Measurements from ENCODE around the gene TRAPPC2L. TPM values are rescaled to one million over a fixed set of nuclear protein-coding genes. Genes with fewer than 3 reads are reported as not detected.

Gene TRAPPC2L
- total RNA-seq, 1 experiment from 2014 or later = 79.1 TPM

- Mint-ChIP-seq H3K27ac (ENCODE audit: unreplicated experiment) (no peak overlapping the region), H3K9me3 (ENCODE audit: low read depth, unreplicated experiment) (no peaks in the 10 kb centered on the region), H3K4me3 (ENCODE audit: low read depth, unreplicated experiment) (no peak overlapping the region), H3K36me3 (ENCODE audit: insufficient read depth, unreplicated experiment) (no peaks in the 10 kb centered on the region), H3K27me3 (ENCODE audit: unreplicated experiment) (peaks cover 99% of the 10 kb centered on the region), H3K4me1 (ENCODE audit: low read depth, unreplicated experiment) (peaks cover 6% of the 10 kb centered on the region)
- no peak for TF ChIP-seq CTCF (IDR thresholded peaks at IDR 0.05; ENCODE audit: unreplicated experiment)
- no peak for DNase-seq
- no TSS peak for BruUV-seq (replicated peaks)
- CTCF ChIA-PET = no interaction called here
- intact Hi-C loops (cut with micrococcal nuclease; ENCODE audit: unreplicated experiment) = no loop called here
Observed at GRCh38 chr16:88874938-88875599, 18.1 kb downstream of the TRAPPC2L start.

- intact Hi-C loops (cut with micrococcal nuclease; ENCODE audit: unreplicated experiment) = no loop called here
- TF ChIP-seq CTCF (IDR thresholded peaks at IDR 0.05; ENCODE audit: unreplicated experiment) = no peak
- CTCF ChIA-PET = no interaction called here
- H3K4me3 Mint-ChIP-seq (ENCODE audit: low read depth, unreplicated experiment) = no peak overlapping the region
- DNase-seq = no peak
- H3K27me3 Mint-ChIP-seq (ENCODE audit: unreplicated experiment) = peaks cover 99% of the 10 kb centered on the region
- BruUV-seq (replicated peaks) = no TSS peak
- no peak overlapping the region for H3K27ac Mint-ChIP-seq (ENCODE audit: unreplicated experiment)
- peaks cover 11% of the 10 kb centered on the region for H3K4me1 Mint-ChIP-seq (ENCODE audit: low read depth, unreplicated experiment)
- no peaks in the 10 kb centered on the region for H3K36me3 Mint-ChIP-seq (ENCODE audit: insufficient read depth, unreplicated experiment)
- H3K9me3 Mint-ChIP-seq (ENCODE audit: low read depth, unreplicated experiment) = no peaks in the 10 kb centered on the region
Observed at GRCh38 chr16:88875703-88876234, 18.8 kb downstream of the TRAPPC2L start.

DNA sequence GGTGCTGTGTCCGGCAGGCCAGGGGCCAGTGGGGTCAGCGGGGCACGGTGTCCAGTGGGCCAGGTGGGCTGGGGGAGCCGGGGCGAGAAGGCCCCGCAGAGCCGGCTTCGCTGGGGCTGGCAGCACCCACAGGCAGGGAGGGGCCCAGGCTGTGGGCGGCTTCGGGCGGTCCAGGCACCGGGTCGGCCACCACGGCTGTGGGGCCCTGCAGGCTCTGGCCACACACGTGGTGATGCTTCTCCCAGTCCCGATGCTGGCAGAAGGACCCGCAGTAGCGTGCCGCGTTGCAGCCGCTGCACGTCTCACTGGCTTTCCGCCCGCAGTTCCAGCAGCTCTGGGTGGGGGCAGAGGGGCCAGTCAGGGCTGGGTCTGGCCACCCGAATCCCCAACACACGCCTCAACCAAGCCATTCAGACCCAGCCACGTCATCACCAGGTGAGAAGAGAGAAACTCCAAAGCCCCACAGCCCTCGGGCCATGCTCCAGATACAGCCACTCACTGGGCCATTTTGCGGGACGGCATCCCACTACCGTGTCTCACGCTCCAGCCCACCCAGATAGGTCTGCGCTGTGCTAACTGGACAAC is 20.1 kb downstream of the TRAPPC2L start:
- no TSS peak for BruUV-seq (replicated peaks)

More for the DNA sequence above, 20.1 kb downstream of the TRAPPC2L start:
- H3K4me1 Mint-ChIP-seq (ENCODE audit: low read depth, unreplicated experiment) = peaks cover 11% of the 10 kb centered on the region
- no peak for TF ChIP-seq CTCF (IDR thresholded peaks at IDR 0.05; ENCODE audit: unreplicated experiment)
- H3K27ac Mint-ChIP-seq (ENCODE audit: unreplicated experiment) = no peak overlapping the region
- no peak overlapping the region for H3K4me3 Mint-ChIP-seq (ENCODE audit: low read depth, unreplicated experiment)
- DNase-seq = no peak
- no peaks in the 10 kb centered on the region for H3K36me3 Mint-ChIP-seq (ENCODE audit: insufficient read depth, unreplicated experiment)
- CTCF ChIA-PET = interaction anchor here (0.6 kb wide), 1 partner anchor 573 kb away, joined by 3 read pairs; no protein-coding TSS in a partner anchor
- peaks cover 99% of the 10 kb centered on the region for H3K27me3 Mint-ChIP-seq (ENCODE audit: unreplicated experiment)
- H3K9me3 Mint-ChIP-seq (ENCODE audit: low read depth, unreplicated experiment) = no peaks in the 10 kb centered on the region
- intact Hi-C loops (cut with micrococcal nuclease; ENCODE audit: unreplicated experiment) = no loop called here
